Stimulated activated CD8-positive, alpha-beta memory T cell treated with anti-CD3 and anti-CD28 coated beads, Interleukin-7, amount 100 ng/mL, for 24 hours (primary cell): ENCODE measurements around the gene FRYL.
"Not testable (repeated sequence)": the region's sequence is repeated elsewhere in the genome, so short reads cannot be mapped to it uniquely, and the experiment has no call there.

Experiments
- DNase-seq: peaks from one replicate; pipeline ENCODE4 v3.0.0-alpha.2; 2020; ENCODE audit warnings: low read depth

Gene FRYL

DNA sequence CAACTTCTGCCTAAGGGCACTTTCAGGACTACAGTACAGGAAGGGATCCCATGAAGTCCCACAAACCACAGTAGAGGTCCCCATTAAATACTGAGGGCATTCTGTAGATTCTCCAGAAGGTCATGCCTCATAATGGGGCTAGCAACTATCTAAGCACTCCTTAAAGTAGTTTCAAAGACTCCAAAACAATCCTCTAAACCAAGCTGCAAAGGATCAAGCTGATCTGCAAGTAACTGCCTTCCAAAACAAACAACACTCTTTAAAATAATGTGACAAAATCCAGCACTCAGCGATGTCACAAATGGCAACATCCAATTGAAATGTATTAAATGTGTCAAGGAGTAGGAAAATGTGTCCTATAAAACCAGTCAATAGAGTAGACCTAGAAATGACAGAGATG, 118.7 kb downstream of the FRYL start:
- no peak for DNase-seq

- no peak for DNase-seq
Observed at GRCh38 chr4:48660347-48660746, 119.7 kb downstream of the FRYL start.

DNA sequence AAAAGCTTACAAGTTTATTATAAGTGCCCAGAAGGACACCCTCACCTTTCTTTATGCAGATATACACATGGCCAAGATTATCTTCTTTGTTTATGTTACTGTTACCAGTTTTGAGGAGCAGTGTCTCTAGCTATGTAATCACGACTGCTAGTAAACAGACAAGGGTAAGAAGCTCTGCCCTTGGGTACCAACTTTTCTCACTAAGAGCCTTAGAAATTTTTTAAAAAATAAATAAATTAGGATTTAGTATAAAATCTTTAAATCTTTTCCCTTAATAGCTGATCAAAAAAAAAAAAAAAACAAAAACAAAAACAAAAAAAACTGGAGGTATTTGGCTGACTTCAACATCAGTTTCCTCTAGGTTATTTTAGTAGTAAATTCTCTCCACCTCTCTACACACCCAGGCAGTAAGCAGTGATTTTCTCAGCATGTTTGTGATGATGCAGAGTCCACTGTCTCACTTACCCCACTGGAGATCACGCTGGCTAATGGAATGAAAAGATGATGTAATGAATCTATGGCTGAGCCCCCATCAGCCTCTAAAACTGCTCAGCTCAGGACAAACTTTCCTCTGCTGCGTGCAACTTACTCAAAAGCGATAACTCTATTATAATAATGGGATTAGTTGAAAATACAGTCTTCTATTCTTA, 125.9 kb downstream of the FRYL start:
- DNase-seq, result no peak

DNA sequence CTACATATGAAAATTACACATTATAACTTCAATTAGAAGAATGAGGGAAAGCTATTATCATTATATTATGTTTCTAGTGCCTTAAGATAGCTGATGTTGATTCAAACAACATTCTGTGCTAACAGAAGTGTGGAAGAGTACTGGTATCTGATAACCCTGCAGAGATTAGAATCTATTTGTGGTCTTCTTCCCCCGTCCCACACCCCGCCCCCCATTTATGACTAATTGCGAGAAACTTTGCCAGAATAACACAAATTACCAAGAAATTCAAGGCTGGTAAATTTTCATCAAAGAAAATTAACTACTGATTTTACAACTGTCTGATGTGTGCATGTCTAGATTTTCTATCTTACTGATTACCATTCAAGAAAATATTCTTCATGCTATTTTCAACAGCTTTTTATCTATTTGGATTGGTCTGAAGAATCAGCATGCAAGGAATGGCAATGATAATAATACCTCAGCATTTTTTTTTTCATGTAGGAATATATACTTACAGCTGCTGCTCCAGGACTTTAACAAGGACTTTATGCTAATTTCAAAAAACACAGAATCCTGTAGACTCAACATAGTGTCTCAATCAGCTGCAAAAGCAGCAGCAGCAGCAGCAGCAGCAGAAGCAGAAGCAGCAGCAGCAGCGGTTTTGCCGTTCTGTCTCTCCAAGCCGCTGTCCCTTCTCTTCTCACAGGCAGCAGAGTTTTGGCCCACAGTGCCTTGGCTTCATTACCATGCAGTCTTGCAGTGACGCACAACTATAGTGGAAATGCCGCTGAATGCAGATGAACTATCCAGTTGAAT, 126.7 kb downstream of the FRYL start:
- DNase-seq, result peak; percentile 25

- no peak for DNase-seq
Observed at GRCh38 chr4:48651914-48652313, 128.2 kb downstream of the FRYL start.

GRCh38 chr4:48649505-48649904, 130.6 kb downstream of the FRYL start:
- DNase-seq, result no peak

- DNase-seq, result no peak
Observed at GRCh38 chr4:48645225-48645794, 134.8 kb downstream of the FRYL start.

- DNase-seq, result no peak
Observed at GRCh38 chr4:48642421-48643374, 137.4 kb downstream of the FRYL start.

DNA sequence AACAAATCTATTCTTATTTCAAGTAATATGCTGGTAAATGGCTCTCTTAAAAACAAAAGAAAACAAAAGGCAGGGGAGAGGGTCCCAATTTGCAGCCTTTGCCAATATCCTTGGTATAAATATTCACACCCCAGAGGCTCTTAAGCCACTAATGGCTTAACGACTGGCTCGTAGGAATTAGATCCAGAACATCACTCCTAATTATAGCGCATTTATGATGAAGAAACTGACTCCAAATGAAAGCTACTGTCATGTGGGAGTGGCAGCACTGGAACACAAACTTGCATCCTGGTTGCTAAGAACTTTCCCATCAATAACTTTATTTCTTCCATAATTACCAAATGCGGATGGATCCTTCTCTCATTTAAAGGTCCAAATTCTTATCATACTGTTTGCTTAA, 138.7 kb downstream of the FRYL start:
- no peak for DNase-seq

DNA sequence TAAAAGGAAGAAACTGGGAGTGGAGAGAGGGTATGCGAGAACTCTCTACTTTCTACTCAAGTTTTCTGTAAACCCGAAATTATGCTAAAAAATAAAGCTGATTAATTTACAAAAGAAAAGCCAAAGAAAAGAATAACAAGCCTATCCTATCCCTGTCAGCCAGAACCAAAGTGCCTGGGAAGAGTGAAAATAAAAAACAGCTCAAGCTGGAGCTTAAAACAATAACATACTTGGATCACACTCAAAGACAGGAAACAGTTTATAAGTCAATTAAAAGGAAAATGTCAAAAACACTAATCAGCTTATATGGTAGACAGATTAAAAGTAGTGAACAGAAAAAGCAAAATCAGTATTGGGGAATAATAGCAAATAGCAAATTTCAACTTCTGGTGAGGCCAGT, 139.4 kb downstream of the FRYL start:
- no peak for DNase-seq

GRCh38 chr4:48640225-48640624, 139.9 kb downstream of the FRYL start:
- no peak for DNase-seq

DNA sequence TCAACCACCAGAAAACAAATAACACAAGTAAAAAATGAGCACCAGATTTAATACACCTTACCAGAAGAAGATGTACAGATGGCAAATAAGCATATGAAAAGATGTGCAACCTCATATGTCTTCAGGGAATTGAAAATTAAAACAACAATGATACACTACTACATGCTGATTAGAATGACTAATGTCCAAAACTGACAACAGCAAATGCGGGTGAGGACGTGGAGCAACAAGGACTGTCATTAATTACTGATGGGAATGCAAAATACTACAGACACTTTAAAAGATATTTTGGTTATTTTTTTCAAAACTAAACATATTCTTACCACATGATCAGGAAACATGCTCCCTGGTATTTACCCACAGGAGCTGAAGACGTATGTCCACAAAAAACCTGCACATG, 140.3 kb downstream of the FRYL start:
- no peak for DNase-seq

DNA sequence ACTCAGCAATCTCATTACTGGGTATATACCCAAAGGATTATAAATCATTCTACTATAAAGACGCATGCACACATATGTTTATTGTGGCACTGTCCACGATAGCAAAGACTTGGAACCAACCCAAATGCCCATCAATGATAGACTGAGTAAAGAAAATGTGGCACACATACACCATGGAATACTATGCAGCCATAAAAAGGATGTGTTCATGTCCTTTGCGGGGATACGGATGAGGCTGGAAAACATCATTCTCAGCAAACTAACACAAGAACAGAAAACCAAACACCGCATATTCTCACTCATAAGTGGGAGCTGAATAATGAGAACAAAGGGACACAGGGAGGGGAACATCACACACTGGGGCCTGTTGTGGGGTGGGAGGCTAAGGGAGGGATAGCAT, 141.5 kb downstream of the FRYL start:
- not testable (repeated sequence) for DNase-seq

DNA sequence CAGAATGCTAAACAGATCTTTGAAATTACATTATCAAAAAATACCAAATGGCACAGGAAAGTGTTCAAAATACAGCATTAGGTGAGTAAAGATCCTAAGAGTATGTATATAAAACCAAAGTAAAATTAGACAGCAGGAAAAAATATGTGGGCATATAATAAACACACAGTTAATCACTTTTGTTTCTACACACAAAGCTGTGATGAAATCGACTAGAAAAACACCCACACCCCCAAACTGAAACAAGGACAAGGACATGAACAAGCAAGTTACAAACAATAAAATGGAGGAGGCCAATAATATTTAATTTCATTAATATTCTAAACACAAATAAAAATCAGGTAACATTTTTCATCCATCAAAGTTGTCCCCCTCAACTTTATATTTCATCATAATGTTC, 143.2 kb downstream of the FRYL start:
- no peak for DNase-seq

- no peak for DNase-seq
Observed at GRCh38 chr4:48635980-48636379, 144.1 kb downstream of the FRYL start.

DNA sequence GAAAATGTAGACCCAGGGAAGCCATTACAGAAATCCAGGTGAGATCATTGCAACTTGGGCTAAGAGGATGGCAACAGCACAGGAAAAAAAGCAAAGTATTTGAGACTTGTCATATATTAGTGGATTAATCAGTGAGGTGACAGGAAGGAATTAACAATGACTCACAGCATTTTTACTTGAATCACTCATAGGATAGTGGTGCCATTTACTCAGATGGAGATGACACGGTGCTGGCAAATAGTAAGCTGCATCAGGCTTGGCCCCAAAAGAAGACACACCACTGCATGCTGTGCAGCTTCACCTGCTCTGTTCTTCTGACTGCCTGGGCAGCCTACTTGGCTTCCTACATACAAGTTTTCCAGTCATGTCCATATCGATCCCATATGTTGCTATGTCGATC, 144.8 kb downstream of the FRYL start:
- DNase-seq, result no peak

GRCh38 chr4:48634688-48635308, 145.3 kb downstream of the FRYL start:
- no peak for DNase-seq

DNA sequence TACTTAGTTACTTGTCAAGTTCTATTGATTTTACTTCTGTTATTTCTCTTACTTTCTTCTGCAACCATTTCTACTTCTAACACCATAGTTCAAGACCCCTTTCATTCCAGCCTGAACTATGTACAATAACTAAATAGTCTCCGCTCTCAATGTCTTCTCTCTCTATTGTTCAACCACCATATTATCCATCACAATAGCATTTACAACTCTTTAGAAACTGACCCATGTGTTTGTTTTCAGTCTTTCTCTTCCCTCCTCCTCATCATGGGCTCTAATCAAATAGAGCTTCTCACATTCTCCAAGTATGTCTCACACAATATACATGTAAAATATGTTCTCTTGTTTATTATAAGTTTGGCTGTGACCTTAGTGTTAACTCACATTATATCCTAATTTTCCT, 146.4 kb downstream of the FRYL start:
- no peak for DNase-seq

GRCh38 chr4:48629458-48629857, 150.6 kb downstream of the FRYL start:
- DNase-seq, result no peak

DNA sequence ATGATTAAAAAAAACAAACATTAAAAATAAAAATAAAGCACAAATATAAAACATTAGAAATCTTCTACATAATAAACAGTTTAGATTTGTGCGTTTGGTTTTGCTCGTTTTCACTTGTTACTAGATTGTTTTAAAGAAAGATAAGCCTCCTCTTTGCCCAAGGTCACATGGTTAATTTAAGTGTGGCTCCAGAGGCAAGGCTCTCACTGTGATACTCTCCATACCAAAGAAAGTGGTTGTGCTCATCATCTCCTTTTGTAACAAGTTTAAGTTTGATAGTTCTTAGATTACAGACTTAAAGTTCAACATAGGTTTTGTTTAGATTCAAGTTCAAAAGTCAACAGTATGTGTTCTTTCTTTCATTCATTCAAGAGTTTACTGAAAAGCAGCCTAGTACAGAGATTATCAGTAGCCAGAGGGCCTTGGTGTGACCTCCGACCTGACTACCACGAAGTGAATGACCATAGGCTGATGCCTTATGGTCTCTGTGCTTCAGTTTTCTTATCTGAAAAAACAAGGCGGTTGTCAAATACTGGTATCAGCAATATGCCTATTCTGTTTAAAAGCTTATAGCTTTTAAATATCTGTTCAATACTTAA, 156.8 kb downstream of the FRYL start:
- no peak for DNase-seq

DNA sequence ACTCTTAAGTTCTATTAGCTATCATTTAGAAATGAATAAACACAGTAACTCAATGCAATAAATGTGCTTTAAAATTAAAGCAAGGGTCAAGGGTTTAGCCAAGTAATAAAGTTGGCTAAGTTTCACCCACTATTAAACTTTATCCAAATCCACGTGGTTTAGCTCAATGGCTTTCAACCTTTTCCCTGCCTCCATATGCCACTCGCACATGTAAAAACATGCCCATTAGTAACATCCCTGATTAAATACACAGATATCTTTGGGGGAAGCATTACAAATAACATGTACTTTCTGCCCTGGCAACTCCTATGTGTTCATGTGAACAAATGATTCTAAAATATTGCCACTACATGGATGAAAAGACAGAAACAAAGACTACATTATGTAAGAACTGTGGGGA, 159.2 kb downstream of the FRYL start:
- no peak for DNase-seq
